ENCODE measurements around the gene SLC1A6. TPM values are rescaled to one million over a fixed set of nuclear protein-coding genes. Genes with fewer than 3 reads are reported as not detected.
A peak's percentile ranks its signal among the peaks of the same experiment; 100 is the strongest.

The SLC1A6 gene
- not detected in 2 replicates for total RNA-seq (2011; cell fraction: chromatin; rRNA removed; ENCODE audit: low replicate concordance)
- total RNA-seq (2011; cell fraction: nucleolus; rRNA removed), result not detected in 2 replicates
- total RNA-seq (2011; cell fraction: nucleoplasm; rRNA removed), result not detected in 2 replicates
- total RNA-seq (2014; rRNA removed) (not detected in 2 replicates), total RNA-seq (2014; rRNA removed; fragmentation: Illumina TruSeq; extraction: Trizol) (not detected in 2 replicates), total RNA-seq (2015; rRNA removed; fragmentation: Illumina TruSeq; extraction: Trizol) (not detected in 2 replicates), total RNA-seq (2021) (not detected in 2 replicates), polyA plus RNA-seq (2011; rRNA removed) (not detected in 2 replicates), polyA plus RNA-seq (2014; fragmentation: Illumina TruSeq; extraction: Trizol) (not detected in 2 replicates), polyA plus RNA-seq (2014; fragmentation: Nextera tagmentation; extraction: Ambion mirVana) (not detected), polyA plus RNA-seq (2014; rRNA removed) (not detected in 2 replicates), polyA minus RNA-seq (2011; rRNA and poly(A)+ RNA removed) (not detected in 2 replicates), Bru-seq, nascent RNA (not detected), BruChase-seq, experiment 1, labeled RNA remaining after a 2-hour chase (not detected), BruChase-seq, experiment 2, labeled RNA remaining after a 6-hour chase (percentile 4 among the genes with signal in this experiment)
- polyA plus RNA-seq (2011; cell fraction: cytosol; rRNA removed), result not detected in 2 replicates
- polyA plus RNA-seq (2011; cell fraction: nucleus; rRNA removed), result not detected in 2 replicates
- polyA plus RNA-seq (2012), result not detected in 2 replicates
- not detected in 2 replicates for polyA minus RNA-seq (2011; cell fraction: cytosol; rRNA and poly(A)+ RNA removed)
- not detected in 2 replicates for polyA minus RNA-seq (2011; cell fraction: nucleus; rRNA and poly(A)+ RNA removed)
- long read RNA-seq, experiment 1, result 0 reads
- long read RNA-seq, experiment 2, result 0 reads
- long read RNA-seq, experiment 3, result 0 reads

DNA sequence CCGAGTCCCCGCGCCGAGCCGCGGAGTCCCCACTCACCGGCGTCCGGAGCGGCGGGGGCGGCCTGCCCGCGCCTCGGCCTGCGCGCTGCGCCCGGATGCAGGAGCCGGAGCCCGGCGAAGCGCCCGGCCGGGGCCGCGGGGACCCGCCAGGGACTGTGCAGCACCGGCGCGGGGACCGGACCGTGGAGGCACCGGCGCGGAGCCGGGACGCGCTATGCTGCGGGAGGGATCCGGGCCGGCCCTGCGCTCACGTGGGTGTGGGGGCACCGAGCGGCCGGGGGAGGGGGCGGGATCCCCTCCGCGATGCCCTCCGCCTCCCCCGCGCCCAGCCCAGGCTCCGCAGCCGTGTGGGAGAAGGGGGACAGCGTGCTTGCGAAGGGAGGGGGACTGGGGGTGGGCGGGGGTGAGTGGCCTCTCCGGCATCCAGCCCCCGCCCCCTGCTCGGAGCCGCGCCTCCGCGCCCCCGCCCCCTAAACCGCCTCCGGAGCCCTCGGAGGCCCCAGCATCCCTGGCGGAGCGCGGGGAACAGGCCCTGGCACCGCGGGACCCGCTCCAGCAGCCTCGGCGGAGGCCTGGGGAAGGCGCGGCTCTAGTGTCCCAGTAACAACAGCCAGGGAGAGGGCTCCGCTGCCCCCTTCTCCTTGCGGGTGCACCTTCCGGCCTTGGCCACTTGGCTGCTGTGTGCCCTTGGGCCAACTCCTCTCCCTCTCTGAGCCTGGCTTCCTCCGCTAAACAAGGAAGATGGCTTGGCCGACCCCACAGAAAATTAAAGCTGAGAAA is at the start of gene SLC1A6:
SLC1A6 (minus strand) TSS at position 389 of the 780 bp plus-strand sequence. CDS start 6,954 bp downstream, outside the sequence.
- H3K9me1 ChIP-seq (ENCODE audit: control insufficient read depth, insufficient read depth, low read length), result no peaks in the 10 kb centered on the region
- H3K27ac ChIP-seq (ENCODE audit: extremely low read depth, low read depth, low read length), result no peak within 1 kb of the TSS
- H3K4me2 ChIP-seq (ENCODE audit: insufficient read depth, low read length), result no peak within 1 kb of the TSS
- H3K4me1 ChIP-seq (replicated peaks in 1 of 2; ENCODE audit: control insufficient read depth in 2 of 2, insufficient read depth in 2 of 2, low read length in 2 of 2), result no peaks in the 10 kb centered on the region; a peak in 1 of 5 replicates
- peaks cover 7 to 28% of the 10 kb centered on the region in 2 experiments for H3K27me3 ChIP-seq (ENCODE audit: control insufficient read depth in 2 of 2, insufficient read depth in 2 of 2, low read length in 2 of 2)
- H4K20me1 ChIP-seq (replicated peaks; ENCODE audit: control insufficient read depth, insufficient read depth, low read length), result no peaks in the 10 kb centered on the region
- no peaks in the 10 kb centered on the region for H3K36me3 ChIP-seq (ENCODE audit: control insufficient read depth, insufficient read depth, low read length)
- DNase-seq (ENCODE audit: extremely low read depth in 1 of 4, low spot score in 3 of 4) (no peak), FAIRE-seq (no peak), ATAC-seq (no peak)
- intact Hi-C loops (cut with micrococcal nuclease) (no loop called here), in situ Hi-C loops (cut with MboI) (loop anchor here (10.0 kb wide), 1 partner anchor 705 kb away; no protein-coding TSS in a partner anchor)
- POLR2A ChIA-PET, result no interaction called here
- CTCF ChIA-PET (ENCODE audit: low intra/inter-chr PET ratio), result no interaction called here
- WGBS (ENCODE audit: insufficient coverage, low coverage, missing lambda C conversion rate), result 0% methylated on average over 4 of the region's 84 CpGs
- no peak within 1 kb of the TSS for H2AFZ ChIP-seq (ENCODE audit: low read depth, low read length)
- TF ChIP-seq TEAD2 (tag; IDR thresholded peaks at IDR 0.05) (no peak), NR3C1 (CRISPR knock-in tag; IDR thresholded peaks at IDR 0.05) (no peak), MEF2A (IDR thresholded peaks at IDR 0.05; ENCODE audit: control insufficient read depth, low read depth, low read length) (no peak), RBM25 (IDR thresholded peaks at IDR 0.05; ENCODE audit: low read depth, low read length, severe bottlenecking) (peak; percentile 26), ZFP36 (IDR thresholded peaks at IDR 0.05; ENCODE audit: low read depth, low read length, partially characterized antibody) (peak; percentile 46), CBX8 (IDR thresholded peaks at IDR 0.05; ENCODE audit: borderline replicate concordance, extremely low read depth, low read depth, low read length, poor library complexity, severe bottlenecking) (no peak), MECOM (CRISPR knock-in tag; IDR thresholded peaks at IDR 0.05) (no peak), ILK (tag; IDR thresholded peaks at IDR 0.05; ENCODE audit: borderline replicate concordance, low read depth) (no peak), KDM5B (IDR thresholded peaks at IDR 0.05; ENCODE audit: insufficient replicate concordance, low read depth, low read length) (no peak), KLF16 (IDR thresholded peaks at IDR 0.05) (no peak)
- TF ChIP-seq, protein P1, sequence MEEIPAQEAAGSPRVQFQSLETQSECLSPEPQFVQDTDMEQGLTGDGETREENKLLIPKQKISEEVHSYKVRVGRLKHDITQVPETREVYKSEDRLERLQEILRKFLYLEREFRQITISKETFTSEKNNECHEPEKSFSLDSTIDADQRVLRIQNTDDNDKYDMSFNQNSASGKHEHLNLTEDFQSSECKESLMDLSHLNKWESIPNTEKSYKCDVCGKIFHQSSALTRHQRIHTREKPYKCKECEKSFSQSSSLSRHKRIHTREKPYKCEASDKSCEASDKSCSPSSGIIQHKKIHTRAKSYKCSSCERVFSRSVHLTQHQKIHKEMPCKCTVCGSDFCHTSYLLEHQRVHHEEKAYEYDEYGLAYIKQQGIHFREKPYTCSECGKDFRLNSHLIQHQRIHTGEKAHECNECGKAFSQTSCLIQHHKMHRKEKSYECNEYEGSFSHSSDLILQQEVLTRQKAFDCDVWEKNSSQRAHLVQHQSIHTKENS (CRISPR knock-in tag; IDR thresholded peaks at IDR 0.05), result no peak
- H3K79me2 ChIP-seq (ENCODE audit: control insufficient read depth, insufficient read depth, low read length), result no peaks in the 10 kb centered on the region
- H3K4me3 ChIP-seq, result no peak within 1 kb of the TSS
- H3K9ac ChIP-seq (ENCODE audit: insufficient read depth in 1 of 2, low read depth in 2 of 2, low read length in 2 of 2), result no peak within 1 kb of the TSS
- BruUV-seq (replicated peaks), result no TSS peak
- no peaks in the 10 kb centered on the region for H3K9me3 ChIP-seq (replicated peaks; ENCODE audit: control insufficient read depth, insufficient read depth, low read depth, low read length)
